ENCODE results near the gene ADRM1.

DNA sequence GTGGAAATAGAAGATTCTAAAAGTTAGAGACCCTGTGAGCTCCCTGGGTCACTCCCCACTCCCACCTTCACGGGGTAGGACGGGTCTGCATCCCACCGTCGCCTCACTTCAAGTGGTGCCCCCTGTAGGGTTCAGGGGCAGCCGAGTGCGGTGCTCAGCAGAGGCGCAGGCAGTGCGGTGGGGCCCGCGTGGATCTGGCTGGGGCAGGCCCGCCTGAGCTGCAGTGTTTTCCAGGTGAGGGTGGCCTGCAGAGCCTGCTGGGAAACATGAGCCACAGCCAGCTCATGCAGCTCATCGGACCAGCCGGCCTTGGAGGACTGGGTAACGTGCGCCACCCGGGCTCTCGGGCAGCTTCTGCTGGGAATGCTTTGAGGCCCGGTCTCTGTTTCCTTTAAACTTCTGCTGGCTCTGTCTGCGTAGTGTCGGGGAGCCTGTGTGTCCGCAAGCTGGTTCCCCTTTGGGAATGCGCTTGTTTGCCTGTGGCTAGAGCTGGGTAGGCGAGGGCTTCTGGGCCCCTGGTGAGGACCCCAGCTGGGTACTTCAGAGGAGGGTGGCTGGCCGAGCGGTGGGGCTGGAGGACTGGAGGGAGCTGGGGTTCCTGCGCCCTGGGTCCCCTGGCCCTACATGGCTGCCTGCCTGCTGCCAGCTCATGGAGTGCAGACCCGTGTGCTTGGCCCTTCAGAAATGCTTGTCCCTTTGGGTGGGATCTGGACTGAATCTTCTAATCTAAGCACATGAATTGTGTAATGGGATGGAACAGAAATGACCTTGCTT lies 3.8 kb downstream of the ADRM1 start:
- TF ChIP-seq TOX (CRISPR knock-in tag; IDR thresholded peaks at IDR 0.05; ENCODE audit: borderline replicate concordance) (no peak), ISL1 (CRISPR knock-in tag; IDR thresholded peaks at IDR 0.05) (no peak), ZNF8 (CRISPR knock-in tag; IDR thresholded peaks at IDR 0.05) (no peak), ZFP3 (CRISPR knock-in tag; IDR thresholded peaks at IDR 0.05) (no peak), RARB (CRISPR knock-in tag; IDR thresholded peaks at IDR 0.05) (no peak), ZNF565 (CRISPR knock-in tag; conservative IDR thresholded peaks at IDR 0.05; ENCODE audit: low read depth) (no peak), PPARA (CRISPR knock-in tag; IDR thresholded peaks at IDR 0.05; ENCODE audit: borderline replicate concordance) (no peak)
- TF ChIP-seq, protein P1, sequence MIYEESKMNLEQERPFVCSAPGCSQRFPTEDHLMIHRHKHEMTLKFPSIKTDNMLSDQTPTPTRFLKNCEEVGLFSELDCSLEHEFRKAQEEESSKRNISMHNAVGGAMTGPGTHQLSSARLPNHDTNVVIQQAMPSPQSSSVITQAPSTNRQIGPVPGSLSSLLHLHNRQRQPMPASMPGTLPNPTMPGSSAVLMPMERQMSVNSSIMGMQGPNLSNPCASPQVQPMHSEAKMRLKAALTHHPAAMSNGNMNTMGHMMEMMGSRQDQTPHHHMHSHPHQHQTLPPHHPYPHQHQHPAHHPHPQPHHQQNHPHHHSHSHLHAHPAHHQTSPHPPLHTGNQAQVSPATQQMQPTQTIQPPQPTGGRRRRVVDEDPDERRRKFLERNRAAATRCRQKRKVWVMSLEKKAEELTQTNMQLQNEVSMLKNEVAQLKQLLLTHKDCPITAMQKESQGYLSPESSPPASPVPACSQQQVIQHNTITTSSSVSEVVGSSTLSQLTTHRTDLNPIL (CRISPR knock-in tag; IDR thresholded peaks at IDR 0.05; ENCODE audit: low read depth) = no peak
- TF ChIP-seq, protein P2, sequence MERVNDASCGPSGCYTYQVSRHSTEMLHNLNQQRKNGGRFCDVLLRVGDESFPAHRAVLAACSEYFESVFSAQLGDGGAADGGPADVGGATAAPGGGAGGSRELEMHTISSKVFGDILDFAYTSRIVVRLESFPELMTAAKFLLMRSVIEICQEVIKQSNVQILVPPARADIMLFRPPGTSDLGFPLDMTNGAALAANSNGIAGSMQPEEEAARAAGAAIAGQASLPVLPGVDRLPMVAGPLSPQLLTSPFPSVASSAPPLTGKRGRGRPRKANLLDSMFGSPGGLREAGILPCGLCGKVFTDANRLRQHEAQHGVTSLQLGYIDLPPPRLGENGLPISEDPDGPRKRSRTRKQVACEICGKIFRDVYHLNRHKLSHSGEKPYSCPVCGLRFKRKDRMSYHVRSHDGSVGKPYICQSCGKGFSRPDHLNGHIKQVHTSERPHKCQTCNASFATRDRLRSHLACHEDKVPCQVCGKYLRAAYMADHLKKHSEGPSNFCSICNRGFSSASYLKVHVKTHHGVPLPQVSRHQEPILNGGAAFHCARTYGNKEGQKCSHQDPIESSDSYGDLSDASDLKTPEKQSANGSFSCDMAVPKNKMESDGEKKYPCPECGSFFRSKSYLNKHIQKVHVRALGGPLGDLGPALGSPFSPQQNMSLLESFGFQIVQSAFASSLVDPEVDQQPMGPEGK (CRISPR knock-in tag; IDR thresholded peaks at IDR 0.05; ENCODE audit: borderline replicate concordance) = no peak

Data from SK-N-SH treated with all-trans-retinoic acid at 6 μM for 48 hours (cell line).